IPS-18c (cell line): ENCODE results near the gene MICAL3.
"Not testable (repeated sequence)": the region's sequence is repeated elsewhere in the genome, so short reads cannot be mapped to it uniquely, and the experiment has no call there.

Source experiments
- H3K4me3 ChIP-seq: 2 replicates; pipeline ENCODE4 v1.7.0; 2013; ENCODE audit warnings: low read depth, mild to moderate bottlenecking, low read length, moderate library complexity; ENCODE audit not compliant: insufficient read depth
- H3K9me3 ChIP-seq: one replicate; pipeline ENCODE4 v1.6.1; 2013; ENCODE audit warnings: mild to moderate bottlenecking, low read length, moderate library complexity; ENCODE audit not compliant: control insufficient read depth, insufficient read depth

MICAL3 gene

GRCh38 chr22:17767233-17768065, 256.9 kb downstream of the MICAL3 start:
- H3K4me3 ChIP-seq, result no peak overlapping the region
- no peaks in the 10 kb centered on the region for H3K9me3 ChIP-seq

DNA sequence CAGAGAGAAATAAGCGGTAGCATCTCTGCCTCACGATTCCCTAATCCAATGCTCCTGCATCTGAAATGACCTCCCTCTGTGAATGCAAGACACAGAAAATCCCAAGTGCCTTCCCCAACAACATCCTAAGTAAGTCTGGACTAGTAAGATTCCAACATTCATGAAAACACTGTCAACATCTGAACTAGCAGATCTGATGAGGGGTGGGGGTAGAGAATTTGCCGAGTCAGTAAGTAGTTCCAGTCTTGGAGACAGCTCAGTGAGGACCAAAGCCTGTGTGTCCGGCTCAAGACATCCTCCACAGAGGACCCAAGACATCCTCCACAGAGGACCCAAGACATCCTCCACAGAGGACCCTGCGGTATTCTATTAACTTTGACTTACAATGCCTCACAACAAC, 259.5 kb downstream of the MICAL3 start:
- H3K4me3 ChIP-seq, H3K9me3 ChIP-seq: not testable (repeated sequence)

GRCh38 chr22:17764036-17764435, 260.3 kb downstream of the MICAL3 start:
- H3K4me3 ChIP-seq, result no peak overlapping the region
- H3K9me3 ChIP-seq, result no peaks in the 10 kb centered on the region

DNA sequence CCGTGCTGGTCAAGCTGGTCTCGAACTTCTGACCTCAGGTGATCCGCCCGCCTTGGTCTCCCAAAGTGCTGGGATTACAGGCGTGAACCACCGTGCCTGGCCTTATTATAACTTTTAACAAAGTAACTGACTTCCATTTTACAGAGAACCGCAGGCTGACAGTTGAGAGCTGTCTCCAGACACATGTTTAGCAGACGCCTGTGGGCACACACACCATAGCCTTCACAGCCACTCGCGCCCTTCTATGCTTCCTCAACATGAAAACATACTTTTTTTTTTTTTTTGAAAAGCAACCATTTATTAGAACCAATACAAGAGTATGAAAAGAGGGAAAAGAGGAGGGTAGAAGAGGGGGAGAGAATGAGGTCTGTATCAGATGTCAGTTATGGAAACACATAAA, 260.9 kb downstream of the MICAL3 start:
- H3K9me3 ChIP-seq, H3K4me3 ChIP-seq: not testable (repeated sequence)

DNA sequence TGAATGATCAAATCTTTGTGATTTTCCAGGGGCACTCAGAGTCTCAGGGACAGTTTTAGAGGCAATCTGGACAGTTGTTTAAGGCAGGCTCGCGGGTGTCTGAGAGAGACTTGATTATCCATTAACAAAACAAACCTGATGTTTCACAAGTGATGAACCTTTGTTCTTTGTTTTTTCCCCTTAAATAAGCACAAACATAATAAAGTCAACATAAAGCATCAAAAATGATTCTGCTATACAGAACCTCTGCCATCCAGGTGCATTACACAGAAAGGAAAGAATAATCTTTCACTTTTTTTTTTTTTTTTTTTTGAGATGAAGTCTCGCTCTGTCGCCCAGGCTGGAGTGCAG, 263.2 kb downstream of the MICAL3 start:
- Histone ChIP-seq H3K4me3 (no peak overlapping the region), H3K9me3 (no peaks in the 10 kb centered on the region)

- Histone ChIP-seq H3K9me3 (no peaks in the 10 kb centered on the region), H3K4me3 (no peak overlapping the region)
These were observed 270.0 kb downstream of the MICAL3 start for GRCh38 chr22:17754233-17754925.

GRCh38 chr22:17753401-17753989, 270.9 kb downstream of the MICAL3 start:
- no peaks in the 10 kb centered on the region for H3K9me3 ChIP-seq
- no peak overlapping the region for H3K4me3 ChIP-seq

DNA sequence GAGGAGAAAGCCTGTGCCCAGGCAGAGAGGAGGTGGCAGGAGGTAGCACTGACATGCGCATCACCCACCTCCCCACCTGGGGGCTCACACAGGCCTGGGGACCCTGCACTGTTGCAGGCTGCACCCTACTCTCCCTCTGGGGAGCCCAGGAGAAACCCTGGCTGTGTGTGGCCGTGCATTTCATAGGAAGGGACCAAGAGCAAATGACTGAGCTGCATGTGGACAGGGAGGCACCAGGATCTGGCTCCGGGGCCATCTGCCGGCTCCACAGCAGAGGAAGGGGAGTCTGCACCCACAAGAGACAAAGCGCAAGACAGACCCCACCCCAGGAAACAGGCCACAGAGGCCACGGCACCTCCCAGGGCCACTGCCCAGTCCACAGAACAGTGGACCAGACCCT, 272.8 kb downstream of the MICAL3 start:
- Histone ChIP-seq H3K9me3 (no peaks in the 10 kb centered on the region), H3K4me3 (no peak overlapping the region)

GRCh38 chr22:17749605-17750395, 274.6 kb downstream of the MICAL3 start:
- Histone ChIP-seq H3K4me3 (no peak overlapping the region), H3K9me3 (no peaks in the 10 kb centered on the region)

DNA sequence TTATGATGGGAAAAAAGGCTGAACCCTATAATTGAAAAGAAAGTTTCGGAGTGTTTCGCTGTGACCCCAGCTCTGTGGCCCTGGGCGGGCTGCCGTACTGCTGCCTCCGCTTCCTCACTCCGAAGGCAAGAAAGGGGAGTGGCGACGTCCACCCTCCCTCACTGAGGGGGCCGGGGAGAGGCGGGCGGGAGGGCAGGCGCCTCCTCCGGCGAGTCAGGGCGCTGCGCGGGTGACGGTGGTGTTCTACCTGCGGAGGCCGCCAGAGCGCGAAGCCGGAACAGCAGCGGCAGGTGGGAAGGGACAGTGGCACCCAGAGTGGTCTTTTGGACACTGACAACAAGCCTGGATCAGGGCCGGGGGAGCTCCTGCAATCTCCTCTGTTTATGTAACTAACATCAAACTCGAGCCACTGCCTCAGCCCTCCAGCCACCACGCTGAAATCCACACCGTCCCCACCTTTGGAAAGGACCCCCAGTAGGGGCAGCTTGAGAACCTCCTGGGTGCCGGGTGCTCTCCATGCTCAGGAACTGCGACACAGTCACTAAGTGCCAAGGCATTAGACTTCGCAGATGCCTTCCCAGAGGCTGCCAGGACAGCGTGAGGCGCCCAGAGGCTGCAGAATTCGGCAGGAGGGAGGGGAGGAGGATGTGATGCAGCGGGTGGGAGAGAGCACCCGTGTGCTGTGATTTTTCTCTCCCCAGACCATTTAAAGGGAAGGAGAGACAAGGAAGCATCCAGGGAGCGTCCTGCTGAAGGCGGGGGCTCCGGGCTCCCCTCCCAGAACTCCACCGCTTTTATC, 275.6 kb downstream of the MICAL3 start:
- Histone ChIP-seq H3K9me3 (no peaks in the 10 kb centered on the region), H3K4me3 (no peak overlapping the region)

- no peak overlapping the region for H3K4me3 ChIP-seq
- H3K9me3 ChIP-seq, result no peaks in the 10 kb centered on the region
These were observed 277.4 kb downstream of the MICAL3 start for GRCh38 chr22:17746916-17747315.

- no peak overlapping the region for H3K4me3 ChIP-seq
These were observed 279.9 kb downstream of the MICAL3 start for GRCh38 chr22:17744430-17744829.

DNA sequence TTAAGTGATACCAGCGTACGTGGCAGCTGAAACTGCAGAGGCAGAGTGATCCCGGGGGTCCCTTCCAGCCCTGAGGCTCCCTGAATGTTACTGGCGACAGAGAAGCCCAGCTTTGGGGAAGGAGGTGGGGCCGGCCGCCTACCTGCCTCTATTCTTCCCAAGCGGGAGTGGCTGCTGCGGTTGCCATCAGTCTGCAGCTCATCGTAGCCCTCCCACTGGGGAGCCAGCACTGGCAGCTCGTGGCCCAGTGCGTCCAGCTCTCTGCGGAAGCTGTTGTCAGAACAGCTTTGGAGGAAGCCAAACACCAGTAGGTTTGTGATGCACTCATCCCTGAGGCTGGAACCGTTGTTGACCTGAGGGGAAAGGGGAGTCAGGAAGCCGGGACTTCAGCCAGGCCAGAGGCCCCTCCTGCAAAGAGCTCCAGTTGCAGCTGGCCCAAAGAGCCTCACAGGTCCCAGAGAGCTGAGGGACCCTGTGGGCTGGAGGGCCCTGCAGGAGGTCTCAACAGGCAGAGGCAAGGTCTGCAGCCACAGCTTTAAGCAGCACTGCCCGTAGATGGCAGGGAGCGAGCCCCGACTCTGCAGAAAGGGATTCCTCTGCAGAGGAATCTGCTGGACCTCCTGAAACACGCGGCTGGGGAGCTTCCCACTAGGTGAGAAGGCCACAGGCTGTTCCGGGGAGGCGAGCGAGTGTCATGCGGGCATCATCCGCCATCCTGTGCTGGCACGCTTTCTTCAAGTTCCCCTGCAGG, 280.5 kb downstream of the MICAL3 start:
- Histone ChIP-seq H3K4me3 (no peak overlapping the region), H3K9me3 (no peaks in the 10 kb centered on the region)

More at GRCh38 chr22:17744430-17744829, 279.9 kb downstream of the MICAL3 start:
- no peaks in the 10 kb centered on the region for H3K9me3 ChIP-seq

DNA sequence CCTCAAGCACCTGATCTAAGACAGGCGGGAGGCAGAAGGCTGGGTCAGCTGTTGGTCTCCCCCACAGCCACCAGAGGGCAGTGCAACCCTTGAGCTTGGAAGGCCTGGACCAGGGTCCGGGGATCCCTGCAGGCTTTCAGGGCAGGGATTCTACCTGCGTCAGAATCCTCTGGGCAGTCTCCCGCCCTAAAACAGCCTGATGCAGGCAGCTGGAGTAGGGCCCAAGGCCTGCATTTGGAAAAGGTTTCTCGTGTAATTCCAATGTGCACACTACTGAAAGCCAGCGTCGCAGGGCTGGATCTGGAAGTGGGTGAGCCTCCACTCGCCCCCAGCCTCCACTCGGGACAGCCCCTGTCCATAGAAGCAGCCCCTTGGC, 281.8 kb downstream of the MICAL3 start:
- Histone ChIP-seq H3K4me3 (no peak overlapping the region), H3K9me3 (no peaks in the 10 kb centered on the region)

- Histone ChIP-seq H3K9me3 (no peaks in the 10 kb centered on the region), H3K4me3 (no peak overlapping the region)
These were observed 282.4 kb downstream of the MICAL3 start for GRCh38 chr22:17741866-17742526.
